Measurements from ENCODE around the gene PCLO. TPM values are rescaled to one million over a fixed set of nuclear protein-coding genes. Genes with fewer than 3 reads are reported as not detected.
"Not testable (repeated sequence)": the region's sequence is repeated elsewhere in the genome, so short reads cannot be mapped to it uniquely, and the experiment has no call there.

Gene PCLO
- total and polyA plus RNA-seq, 9 of the 15 experiments (the other 6 are each of a cell fraction or from before 2014, with no cell fraction given): under 0.01 to 0.01 TPM; not detected in 7

GRCh38 chr7:83023817-83024665 is 138.6 kb downstream of the PCLO start:
- H3K9me1 ChIP-seq (ENCODE audit: control insufficient read depth, insufficient read depth, low read length); intact Hi-C loops (cut with micrococcal nuclease); DNase-seq (ENCODE audit: extremely low read depth in 1 of 4, low spot score in 3 of 4); in situ Hi-C loops (cut with MboI); H3K36me3 ChIP-seq (ENCODE audit: control insufficient read depth, insufficient read depth, low read length); H3K27me3 ChIP-seq (ENCODE audit: control insufficient read depth in 2 of 2, insufficient read depth in 2 of 2, low read length in 2 of 2); H3K27ac ChIP-seq (ENCODE audit: extremely low read depth, low read depth, low read length); ATAC-seq; H4K20me1 ChIP-seq (replicated peaks; ENCODE audit: control insufficient read depth, insufficient read depth, low read length); CTCF ChIA-PET (ENCODE audit: low intra/inter-chr PET ratio); FAIRE-seq; H3K4me3 ChIP-seq; H3K9ac ChIP-seq (ENCODE audit: insufficient read depth in 1 of 2, low read depth in 2 of 2, low read length in 2 of 2); BruUV-seq (replicated peaks); H2AFZ ChIP-seq (ENCODE audit: low read depth, low read length); POLR2A ChIA-PET; H3K9me3 ChIP-seq (replicated peaks; ENCODE audit: control insufficient read depth, insufficient read depth, low read depth, low read length); H3K4me2 ChIP-seq (ENCODE audit: insufficient read depth, low read length); H3K4me1 ChIP-seq (replicated peaks in 1 of 2; ENCODE audit: control insufficient read depth in 2 of 2, insufficient read depth in 2 of 2, low read length in 2 of 2); H3K79me2 ChIP-seq (ENCODE audit: control insufficient read depth, insufficient read depth, low read length): not testable (repeated sequence)
- under 1% methylated on average over 30 of the region's 31 CpGs for WGBS (ENCODE audit: insufficient coverage, low coverage, missing lambda C conversion rate)

- H4K20me1 ChIP-seq (replicated peaks; ENCODE audit: control insufficient read depth, insufficient read depth, low read length): no peaks in the 10 kb centered on the region
- H3K9me1 ChIP-seq (ENCODE audit: control insufficient read depth, insufficient read depth, low read length): no peaks in the 10 kb centered on the region
- ChIA-PET POLR2A (no interaction called here), CTCF (ENCODE audit: low intra/inter-chr PET ratio) (no interaction called here)
- H3K79me2 ChIP-seq (ENCODE audit: control insufficient read depth, insufficient read depth, low read length): no peaks in the 10 kb centered on the region
- no peak overlapping the region for H3K27ac ChIP-seq (ENCODE audit: extremely low read depth, low read depth, low read length)
- H3K9ac ChIP-seq (ENCODE audit: insufficient read depth in 1 of 2, low read depth in 2 of 2, low read length in 2 of 2): no peak overlapping the region
- intact Hi-C loops (cut with micrococcal nuclease) (no loop called here), in situ Hi-C loops (cut with MboI) (no loop called here)
- FAIRE-seq (no peak), ATAC-seq (no peak), DNase-seq (ENCODE audit: extremely low read depth in 1 of 4, low spot score in 3 of 4) (no peak)
- no peaks in the 10 kb centered on the region for H3K36me3 ChIP-seq (ENCODE audit: control insufficient read depth, insufficient read depth, low read length)
- H3K4me1 ChIP-seq (replicated peaks in 1 of 2; ENCODE audit: control insufficient read depth in 2 of 2, insufficient read depth in 2 of 2, low read length in 2 of 2): no peaks in the 10 kb centered on the region
- TF ChIP-seq, protein P1, sequence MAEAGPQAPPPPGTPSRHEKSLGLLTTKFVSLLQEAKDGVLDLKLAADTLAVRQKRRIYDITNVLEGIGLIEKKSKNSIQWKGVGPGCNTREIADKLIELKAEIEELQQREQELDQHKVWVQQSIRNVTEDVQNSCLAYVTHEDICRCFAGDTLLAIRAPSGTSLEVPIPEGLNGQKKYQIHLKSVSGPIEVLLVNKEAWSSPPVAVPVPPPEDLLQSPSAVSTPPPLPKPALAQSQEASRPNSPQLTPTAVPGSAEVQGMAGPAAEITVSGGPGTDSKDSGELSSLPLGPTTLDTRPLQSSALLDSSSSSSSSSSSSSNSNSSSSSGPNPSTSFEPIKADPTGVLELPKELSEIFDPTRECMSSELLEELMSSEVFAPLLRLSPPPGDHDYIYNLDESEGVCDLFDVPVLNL (CRISPR knock-in tag; IDR thresholded peaks at IDR 0.05; ENCODE audit: low read depth): no peak
- TF ChIP-seq, protein P2, sequence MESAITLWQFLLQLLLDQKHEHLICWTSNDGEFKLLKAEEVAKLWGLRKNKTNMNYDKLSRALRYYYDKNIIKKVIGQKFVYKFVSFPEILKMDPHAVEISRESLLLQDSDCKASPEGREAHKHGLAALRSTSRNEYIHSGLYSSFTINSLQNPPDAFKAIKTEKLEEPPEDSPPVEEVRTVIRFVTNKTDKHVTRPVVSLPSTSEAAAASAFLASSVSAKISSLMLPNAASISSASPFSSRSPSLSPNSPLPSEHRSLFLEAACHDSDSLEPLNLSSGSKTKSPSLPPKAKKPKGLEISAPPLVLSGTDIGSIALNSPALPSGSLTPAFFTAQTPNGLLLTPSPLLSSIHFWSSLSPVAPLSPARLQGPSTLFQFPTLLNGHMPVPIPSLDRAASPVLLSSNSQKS (CRISPR knock-in tag; IDR thresholded peaks at IDR 0.05): no peak
- H3K9me3 ChIP-seq (replicated peaks; ENCODE audit: control insufficient read depth, insufficient read depth, low read depth, low read length): no peaks in the 10 kb centered on the region; the same call in 1 of the 2 replicates
- BruUV-seq (replicated peaks): no TSS peak
- no peak overlapping the region for H3K4me3 ChIP-seq
- WGBS (ENCODE audit: insufficient coverage, low coverage, missing lambda C conversion rate): 12% methylated on average over 1 of the region's 1 CpG
- H3K27me3 ChIP-seq (ENCODE audit: control insufficient read depth in 2 of 2, insufficient read depth in 2 of 2, low read length in 2 of 2): no peaks in the 10 kb centered on the region
- no peak overlapping the region for H3K4me2 ChIP-seq (ENCODE audit: insufficient read depth, low read length)
- H2AFZ ChIP-seq (ENCODE audit: low read depth, low read length): no peak overlapping the region
Observed at GRCh38 chr7:83021032-83021431, 141.7 kb downstream of the PCLO start.
